Thoracic aorta (tissue), 2 donors: Measurements from ENCODE around the gene GLCE. TPM values are rescaled to one million over a fixed set of nuclear protein-coding genes. Genes with fewer than 3 reads are reported as not detected.

ENCODE experiments used
- ATAC-seq: fragments of 150-250 bp; one replicate; pipeline ENCODE4 v1.8.0; 2017; ENCODE audit warnings: low read depth; ENCODE audit not compliant: insufficient number of reproducible peaks, low FRiP score
- DNase-seq: peaks from one replicate; pipeline ENCODE4 v3.0.0-alpha.2; 2020; ENCODE audit warnings: low spot score
- H3K27ac ChIP-seq, 2 donors: fragments of 200-600 bp; sonication (generic); 1 replicate in 1 of 2; 2 replicates in 1 of 2; pipeline ENCODE4 v1.5.1; 2016; ENCODE audit warnings: mild to moderate bottlenecking in 2 of 2, moderate library complexity in 2 of 2
- H3K27me3 ChIP-seq: fragments of 200-600 bp; sonication (generic); replicated peaks from 2 replicates; pipeline ENCODE4 v1.6.0; 2016; ENCODE audit warnings: mild to moderate bottlenecking; ENCODE audit not compliant: insufficient read depth
- H3K36me3 ChIP-seq: fragments of 200-600 bp; sonication (generic); one replicate; pipeline ENCODE4 v1.5.1; 2016
- H3K4me1 ChIP-seq, 2 donors: fragments of 200-600 bp; sonication (generic); 1 replicate in 1 of 2; 2 replicates in 1 of 2; pipeline versions ENCODE4 v1.5.1 to v1.6.0; 2016; ENCODE audit warnings: low read depth in 2 of 2, mild to moderate bottlenecking in 1 of 2; ENCODE audit not compliant: control insufficient read depth in 1 of 2
- H3K4me3 ChIP-seq: fragments of 200-600 bp; sonication (generic); 2 replicates; pipeline ENCODE4 v1.5.1; 2016; ENCODE audit warnings: mild to moderate bottlenecking
- H3K9me3 ChIP-seq: fragments of 200-600 bp; sonication (generic); 2 replicates; pipeline ENCODE4 v1.5.1; 2016
- total RNA-seq, 2 donors: library from RNA; depleted of rRNA; stranded (reverse); fragments of >200 nt; gene quantifications; one replicate each; pipeline versions ENCODE4 v1.1.0 to v1.2.3, GENCODE V29; 2016
- TF ChIP-seq, protein P1 (sequence below): fragments of 200-600 bp; sonication (generic); IDR thresholded peaks from one replicate; pipeline ENCODE4 v1.5.1; 2019; ENCODE audit warnings: antibody characterized with exemption

The GLCE gene
- 10 to 100 TPM in 1 of 2 donors, 1 to 10 TPM in 1; 8.5 to 11.8 TPM for total RNA-seq

DNA sequence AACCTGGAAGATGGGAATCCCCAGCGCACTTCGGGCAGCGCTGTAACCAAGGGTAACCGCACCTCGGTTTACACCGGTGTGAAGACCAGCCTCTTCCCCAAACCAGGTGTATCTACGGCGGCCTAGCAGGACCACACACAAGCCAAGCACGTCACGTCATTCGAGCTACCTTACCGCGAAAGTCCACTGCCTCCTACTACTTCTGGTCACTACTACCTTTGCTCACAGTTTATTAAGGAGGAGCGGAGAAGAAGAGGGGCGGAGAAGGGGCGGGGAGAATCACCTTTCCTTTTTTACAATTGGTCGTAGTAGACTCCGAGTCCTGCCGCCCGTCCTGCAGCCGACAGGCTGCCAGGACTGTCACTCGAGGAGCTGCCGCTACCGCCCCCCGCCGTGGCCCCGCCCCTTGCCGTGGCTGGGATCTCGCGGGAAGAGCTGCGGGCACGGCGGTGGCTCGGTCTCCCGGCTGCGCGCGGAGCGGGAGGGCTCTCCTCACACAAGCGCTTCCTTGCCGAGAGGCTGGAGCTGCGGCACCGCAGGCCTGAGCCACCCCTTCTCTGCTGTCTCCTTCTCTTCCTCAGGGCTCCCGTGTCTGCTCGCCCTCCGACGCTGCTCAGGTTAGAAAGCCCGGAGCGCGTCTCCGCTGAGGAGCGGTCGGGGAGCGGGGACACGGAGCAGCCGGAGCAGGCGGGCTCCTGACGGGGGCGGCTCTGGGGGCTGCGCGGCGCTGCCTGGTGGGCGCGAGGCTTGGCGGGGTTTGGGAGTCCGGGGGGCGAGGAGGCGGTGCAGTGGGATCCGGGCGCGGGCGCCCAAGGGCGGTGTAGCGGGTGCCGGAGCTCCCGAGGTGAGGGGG lies at the start of gene GLCE:
Gene GLCE (plus strand): TSS at position 495 of the 853 bp plus-strand sequence. CDS start 95,172 bp downstream, outside the sequence.
- Histone ChIP-seq H3K27ac (peak within 1 kb of the TSS; percentile 54 to 71), H3K27me3 (no peaks in the 10 kb centered on the region), H3K36me3 (no peaks in the 10 kb centered on the region), H3K4me3 (peak within 1 kb of the TSS; percentile 96), H3K4me1 (peaks cover 3 to 12% of the 10 kb centered on the region in 2 donors), H3K9me3 (no peaks in the 10 kb centered on the region)
- DNase-seq (peak; percentile 86), ATAC-seq (peak; percentile 83)
- TF ChIP-seq, protein P1, sequence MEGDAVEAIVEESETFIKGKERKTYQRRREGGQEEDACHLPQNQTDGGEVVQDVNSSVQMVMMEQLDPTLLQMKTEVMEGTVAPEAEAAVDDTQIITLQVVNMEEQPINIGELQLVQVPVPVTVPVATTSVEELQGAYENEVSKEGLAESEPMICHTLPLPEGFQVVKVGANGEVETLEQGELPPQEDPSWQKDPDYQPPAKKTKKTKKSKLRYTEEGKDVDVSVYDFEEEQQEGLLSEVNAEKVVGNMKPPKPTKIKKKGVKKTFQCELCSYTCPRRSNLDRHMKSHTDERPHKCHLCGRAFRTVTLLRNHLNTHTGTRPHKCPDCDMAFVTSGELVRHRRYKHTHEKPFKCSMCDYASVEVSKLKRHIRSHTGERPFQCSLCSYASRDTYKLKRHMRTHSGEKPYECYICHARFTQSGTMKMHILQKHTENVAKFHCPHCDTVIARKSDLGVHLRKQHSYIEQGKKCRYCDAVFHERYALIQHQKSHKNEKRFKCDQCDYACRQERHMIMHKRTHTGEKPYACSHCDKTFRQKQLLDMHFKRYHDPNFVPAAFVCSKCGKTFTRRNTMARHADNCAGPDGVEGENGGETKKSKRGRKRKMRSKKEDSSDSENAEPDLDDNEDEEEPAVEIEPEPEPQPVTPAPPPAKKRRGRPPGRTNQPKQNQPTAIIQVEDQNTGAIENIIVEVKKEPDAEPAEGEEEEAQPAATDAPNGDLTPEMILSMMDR, result no peak

DNA sequence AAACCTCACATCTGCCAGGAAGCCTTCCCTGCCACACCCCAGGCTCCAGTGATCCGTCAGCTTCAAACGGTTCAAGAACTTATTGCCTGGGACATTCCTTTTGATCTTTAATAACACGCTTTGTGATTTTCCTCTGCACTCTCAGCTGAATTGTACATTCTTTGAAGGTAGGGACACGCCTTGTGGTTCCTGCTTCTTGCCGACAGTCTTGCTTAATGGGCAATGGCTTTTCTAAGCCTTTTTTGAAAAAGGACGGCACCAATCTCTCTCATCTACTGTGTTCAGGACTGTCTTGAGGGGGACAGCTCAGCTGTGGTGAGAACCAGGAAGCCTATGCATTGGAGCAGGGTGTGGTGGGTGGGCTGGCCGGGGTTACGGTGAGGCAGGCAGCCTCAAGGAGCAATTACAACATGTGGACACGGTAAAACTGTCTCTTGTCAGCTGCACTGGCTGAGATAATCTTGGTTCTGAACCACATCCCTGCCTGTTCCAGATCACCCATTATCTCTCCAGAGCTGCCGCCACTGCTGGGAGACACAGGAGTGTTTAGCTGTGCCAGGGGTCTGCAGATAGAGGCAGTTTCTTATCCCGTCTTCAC lies 46.0 kb upstream of the GLCE start:
- Histone ChIP-seq H3K9me3 (no peaks in the 10 kb centered on the region), H3K36me3 (no peaks in the 10 kb centered on the region), H3K27me3 (no peaks in the 10 kb centered on the region), H3K4me3 (no peak overlapping the region), H3K4me1 (no peaks in the 10 kb centered on the region), H3K27ac (no peak overlapping the region)
- ATAC-seq, result no peak
- DNase-seq, result no peak
- TF ChIP-seq, protein P1, result no peak

DNA sequence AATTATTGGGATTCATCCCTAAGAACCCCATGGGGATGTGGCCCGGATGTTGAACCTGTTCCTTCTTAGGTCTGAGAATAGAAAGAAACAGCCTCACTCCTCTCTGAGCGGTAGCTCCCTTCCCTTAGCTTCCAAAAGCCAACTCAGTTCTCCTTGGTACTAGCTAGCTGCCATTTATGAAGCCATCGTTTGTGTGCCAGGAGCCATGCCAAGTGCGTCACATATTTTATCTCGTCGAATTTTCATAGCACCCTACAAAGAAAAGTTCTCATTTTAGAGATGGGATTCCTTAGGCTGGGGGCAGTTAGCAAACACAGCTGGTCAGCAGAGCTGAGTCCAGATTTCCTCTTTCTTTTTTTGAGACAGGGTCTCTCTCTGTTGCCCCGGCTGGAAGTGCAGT lies 45.4 kb upstream of the GLCE start:
- no peak overlapping the region for H3K4me3 ChIP-seq
- no peaks in the 10 kb centered on the region for H3K4me1 ChIP-seq
- no peaks in the 10 kb centered on the region for H3K27me3 ChIP-seq
- no peak overlapping the region for H3K27ac ChIP-seq
- TF ChIP-seq, protein P1, result no peak
- DNase-seq (no peak), ATAC-seq (no peak)
- no peaks in the 10 kb centered on the region for H3K36me3 ChIP-seq
- H3K9me3 ChIP-seq, result no peaks in the 10 kb centered on the region

DNA sequence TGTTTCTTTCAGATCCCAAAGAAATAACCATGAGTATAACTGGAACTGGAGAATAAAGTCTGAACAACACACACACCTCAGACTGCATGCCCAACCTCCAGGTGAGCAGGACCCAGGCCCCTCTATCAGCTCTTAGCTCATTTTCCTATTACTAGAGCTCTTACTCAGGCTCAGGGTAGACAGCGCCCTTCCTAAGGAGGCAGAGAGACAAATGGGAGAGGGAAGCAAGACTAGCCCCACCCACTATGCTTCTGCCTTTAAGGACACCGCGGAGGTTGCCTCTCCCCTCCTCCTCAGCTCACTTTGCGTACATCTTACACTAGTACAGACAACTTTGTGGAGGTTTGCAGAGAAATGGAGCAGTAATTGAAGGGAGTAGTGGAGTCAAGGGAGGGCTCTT lies 44.0 kb upstream of the GLCE start:
- H3K27me3 ChIP-seq, result no peaks in the 10 kb centered on the region
- H3K27ac ChIP-seq, result no peak overlapping the region
- TF ChIP-seq, protein P1, result no peak
- H3K4me3 ChIP-seq, result no peak overlapping the region
- H3K4me1 ChIP-seq, result no peaks in the 10 kb centered on the region
- H3K36me3 ChIP-seq, result no peaks in the 10 kb centered on the region
- no peaks in the 10 kb centered on the region for H3K9me3 ChIP-seq
- no peak for ATAC-seq
- no peak for DNase-seq

DNA sequence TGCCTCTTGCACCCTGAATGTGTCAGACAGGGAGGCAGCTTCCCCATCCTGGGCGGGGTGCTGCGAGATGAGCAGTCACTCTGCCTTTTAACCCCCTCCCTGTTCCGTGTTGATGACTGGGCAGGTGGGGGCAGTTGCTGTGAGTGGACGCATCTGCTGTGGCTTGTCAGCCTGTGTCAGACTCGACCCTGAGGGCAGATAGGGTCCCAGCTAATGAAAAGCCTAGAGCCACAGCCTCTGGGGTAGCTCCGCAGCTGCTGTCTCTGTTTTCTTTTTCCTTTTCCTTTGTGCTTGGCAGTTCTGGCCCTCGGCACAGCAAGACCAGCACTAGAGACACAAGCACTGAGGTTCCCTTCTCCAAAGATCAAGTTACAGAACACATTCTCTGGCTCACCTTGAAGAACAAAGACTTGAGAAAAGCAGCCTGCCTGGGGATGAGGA lies 43.0 kb upstream of the GLCE start:
- no peaks in the 10 kb centered on the region for H3K9me3 ChIP-seq
- TF ChIP-seq, protein P1, result no peak
- H3K36me3 ChIP-seq, result no peaks in the 10 kb centered on the region
- H3K27me3 ChIP-seq, result no peaks in the 10 kb centered on the region
- H3K4me1 ChIP-seq, result no peaks in the 10 kb centered on the region
- H3K27ac ChIP-seq, result no peak overlapping the region
- H3K4me3 ChIP-seq, result no peak overlapping the region
- DNase-seq (no peak), ATAC-seq (no peak)
